Measurements from ENCODE around the gene KNG1.

KNG1 gene

GRCh38 chr3:186785495-186786018 is 68.4 kb downstream of the KNG1 start:
- Histone ChIP-seq H3K9me3 (ENCODE audit: insufficient read depth, low read length) (no peaks in the 10 kb centered on the region), H3K27ac (ENCODE audit: low read depth, low read length) (peak overlapping the region; percentile 98), H2AFZ (ENCODE audit: low read depth, low read length, severe bottlenecking) (no peak overlapping the region), H3K79me2 (ENCODE audit: insufficient read depth, low read length) (peaks cover 42% of the 10 kb centered on the region), H4K20me1 (ENCODE audit: low read depth, low read length) (peaks cover 44% of the 10 kb centered on the region), H3K36me3 (ENCODE audit: low read length) (peaks cover 64% of the 10 kb centered on the region), H3K9ac (ENCODE audit: low read length) (peak overlapping the region; percentile 100), H3K4me3 (ENCODE audit: insufficient read depth, low read length, poor library complexity, severe bottlenecking) (peak overlapping the region; percentile 100), H3K9me2 (replicated peaks; ENCODE audit: insufficient read depth, low read length) (no peaks in the 10 kb centered on the region), H3F3A (ENCODE audit: insufficient read depth) (peaks cover 88% of the 10 kb centered on the region), H3K4me2 (ENCODE audit: low read depth, low read length, poor library complexity, severe bottlenecking) (peak overlapping the region; percentile 83), H3K27me3 (ENCODE audit: low read length) (no peaks in the 10 kb centered on the region)
- TF ChIP-seq, protein P1, sequence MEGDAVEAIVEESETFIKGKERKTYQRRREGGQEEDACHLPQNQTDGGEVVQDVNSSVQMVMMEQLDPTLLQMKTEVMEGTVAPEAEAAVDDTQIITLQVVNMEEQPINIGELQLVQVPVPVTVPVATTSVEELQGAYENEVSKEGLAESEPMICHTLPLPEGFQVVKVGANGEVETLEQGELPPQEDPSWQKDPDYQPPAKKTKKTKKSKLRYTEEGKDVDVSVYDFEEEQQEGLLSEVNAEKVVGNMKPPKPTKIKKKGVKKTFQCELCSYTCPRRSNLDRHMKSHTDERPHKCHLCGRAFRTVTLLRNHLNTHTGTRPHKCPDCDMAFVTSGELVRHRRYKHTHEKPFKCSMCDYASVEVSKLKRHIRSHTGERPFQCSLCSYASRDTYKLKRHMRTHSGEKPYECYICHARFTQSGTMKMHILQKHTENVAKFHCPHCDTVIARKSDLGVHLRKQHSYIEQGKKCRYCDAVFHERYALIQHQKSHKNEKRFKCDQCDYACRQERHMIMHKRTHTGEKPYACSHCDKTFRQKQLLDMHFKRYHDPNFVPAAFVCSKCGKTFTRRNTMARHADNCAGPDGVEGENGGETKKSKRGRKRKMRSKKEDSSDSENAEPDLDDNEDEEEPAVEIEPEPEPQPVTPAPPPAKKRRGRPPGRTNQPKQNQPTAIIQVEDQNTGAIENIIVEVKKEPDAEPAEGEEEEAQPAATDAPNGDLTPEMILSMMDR (IDR thresholded peaks at IDR 0.05; ENCODE audit: insufficient read depth, low read length, poor library complexity, severe bottlenecking) = no peak
- no peak for TF ChIP-seq EZH2phosphoT487 (conservative IDR thresholded peaks at IDR 0.05; ENCODE audit: low read length)

DNA sequence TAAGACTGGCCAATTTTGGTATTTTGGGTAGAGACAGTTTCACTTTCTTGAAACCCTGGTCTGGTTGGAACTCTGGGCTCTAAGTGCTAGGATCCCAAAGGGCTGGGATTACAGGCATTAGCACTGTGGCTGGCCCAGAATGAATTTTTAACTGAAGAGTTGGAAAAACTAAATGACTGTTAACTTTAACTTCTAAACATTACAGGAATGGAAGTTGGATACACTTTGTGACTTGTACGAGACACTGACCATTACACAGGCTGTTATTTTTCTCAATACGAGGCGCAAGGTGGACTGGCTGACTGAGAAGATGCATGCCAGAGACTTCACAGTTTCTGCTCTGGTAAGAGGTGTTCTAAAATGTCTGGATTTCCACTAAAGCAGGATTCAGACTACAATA is 69.8 kb downstream of the KNG1 start:
- Histone ChIP-seq H3K36me3 (ENCODE audit: low read length) (peaks cover 70% of the 10 kb centered on the region), H3K9me2 (replicated peaks; ENCODE audit: insufficient read depth, low read length) (no peaks in the 10 kb centered on the region), H3K4me2 (ENCODE audit: low read depth, low read length, poor library complexity, severe bottlenecking) (peak overlapping the region; percentile 83), H3K27ac (ENCODE audit: low read depth, low read length) (peak overlapping the region; percentile 8; the same call in 1 of the 2 replicates), H3K9me3 (ENCODE audit: insufficient read depth, low read length) (no peaks in the 10 kb centered on the region), H3K79me2 (ENCODE audit: insufficient read depth, low read length) (peaks cover 42% of the 10 kb centered on the region), H3F3A (ENCODE audit: insufficient read depth) (peaks cover 98% of the 10 kb centered on the region), H4K20me1 (ENCODE audit: low read depth, low read length) (peaks cover 44% of the 10 kb centered on the region), H3K27me3 (ENCODE audit: low read length) (no peaks in the 10 kb centered on the region), H2AFZ (ENCODE audit: low read depth, low read length, severe bottlenecking) (no peak overlapping the region), H3K4me3 (ENCODE audit: insufficient read depth, low read length, poor library complexity, severe bottlenecking) (no peak overlapping the region), H3K9ac (ENCODE audit: low read length) (peak overlapping the region; percentile 100; the same call in 1 of the 2 replicates)
- TF ChIP-seq EZH2phosphoT487 (conservative IDR thresholded peaks at IDR 0.05; ENCODE audit: low read length) = no peak
- TF ChIP-seq, protein P1 (IDR thresholded peaks at IDR 0.05; ENCODE audit: insufficient read depth, low read length, poor library complexity, severe bottlenecking) = no peak

GRCh38 chr3:186787642-186788481 is 70.7 kb downstream of the KNG1 start:
- peaks cover 79% of the 10 kb centered on the region for H3K36me3 ChIP-seq (ENCODE audit: low read length)
- no peak overlapping the region for H2AFZ ChIP-seq (ENCODE audit: low read depth, low read length, severe bottlenecking)
- H3K27ac ChIP-seq (ENCODE audit: low read depth, low read length) = no peak overlapping the region
- H3F3A ChIP-seq (ENCODE audit: insufficient read depth) = peaks cover 98% of the 10 kb centered on the region
- H3K9ac ChIP-seq (ENCODE audit: low read length) = no peak overlapping the region
- no peaks in the 10 kb centered on the region for H3K9me2 ChIP-seq (replicated peaks; ENCODE audit: insufficient read depth, low read length)
- no peak overlapping the region for H3K4me3 ChIP-seq (ENCODE audit: insufficient read depth, low read length, poor library complexity, severe bottlenecking)
- peaks cover 44% of the 10 kb centered on the region for H4K20me1 ChIP-seq (ENCODE audit: low read depth, low read length)
- peak overlapping the region; percentile 1 for H3K4me2 ChIP-seq (ENCODE audit: low read depth, low read length, poor library complexity, severe bottlenecking)
- peaks cover 42% of the 10 kb centered on the region for H3K79me2 ChIP-seq (ENCODE audit: insufficient read depth, low read length)
- H3K27me3 ChIP-seq (ENCODE audit: low read length) = no peaks in the 10 kb centered on the region
- TF ChIP-seq, protein P1 (IDR thresholded peaks at IDR 0.05; ENCODE audit: insufficient read depth, low read length, poor library complexity, severe bottlenecking) = no peak
- no peak for TF ChIP-seq EZH2phosphoT487 (conservative IDR thresholded peaks at IDR 0.05; ENCODE audit: low read length)
- H3K9me3 ChIP-seq (ENCODE audit: insufficient read depth, low read length) = no peaks in the 10 kb centered on the region
